Measurements from ENCODE around the gene SLC36A3.
A peak's percentile ranks its signal among the peaks of the same experiment; 100 is the strongest.

SLC36A3 gene

DNA sequence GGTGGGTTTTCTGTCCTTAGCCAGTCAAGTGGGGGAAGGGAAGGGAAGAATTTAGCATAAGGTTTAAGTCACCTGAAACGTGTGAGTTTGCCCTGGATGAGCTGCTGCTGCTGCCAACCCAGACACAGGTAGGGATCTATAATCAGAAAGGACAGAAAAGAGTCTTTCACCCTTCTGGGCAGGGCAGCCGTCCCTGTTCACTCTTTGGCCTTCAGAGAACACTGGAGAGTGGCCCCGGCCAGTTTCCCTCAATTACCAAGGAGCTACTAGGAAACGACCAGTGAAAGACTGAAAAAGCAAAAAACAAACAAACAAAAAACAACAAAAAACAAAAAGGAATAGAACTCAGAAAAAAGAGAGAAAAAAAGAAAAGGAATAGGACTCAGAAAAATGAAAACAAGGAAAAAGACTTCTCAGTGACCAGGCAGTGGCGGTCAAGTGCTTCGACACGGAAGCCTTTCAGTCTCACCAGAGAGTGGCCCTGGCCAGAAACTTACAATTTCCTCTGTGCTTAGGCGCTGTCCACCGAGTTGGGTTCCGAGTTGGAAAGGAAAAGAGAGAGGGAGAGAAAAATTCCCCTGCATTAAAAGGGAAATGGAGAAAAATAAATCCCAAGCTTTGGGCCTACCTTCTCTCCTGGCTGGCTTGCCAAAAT, 53.1 kb downstream of the SLC36A3 start:
- no peaks in the 10 kb centered on the region for H3K36me3 ChIP-seq
- TF ChIP-seq, protein P1, sequence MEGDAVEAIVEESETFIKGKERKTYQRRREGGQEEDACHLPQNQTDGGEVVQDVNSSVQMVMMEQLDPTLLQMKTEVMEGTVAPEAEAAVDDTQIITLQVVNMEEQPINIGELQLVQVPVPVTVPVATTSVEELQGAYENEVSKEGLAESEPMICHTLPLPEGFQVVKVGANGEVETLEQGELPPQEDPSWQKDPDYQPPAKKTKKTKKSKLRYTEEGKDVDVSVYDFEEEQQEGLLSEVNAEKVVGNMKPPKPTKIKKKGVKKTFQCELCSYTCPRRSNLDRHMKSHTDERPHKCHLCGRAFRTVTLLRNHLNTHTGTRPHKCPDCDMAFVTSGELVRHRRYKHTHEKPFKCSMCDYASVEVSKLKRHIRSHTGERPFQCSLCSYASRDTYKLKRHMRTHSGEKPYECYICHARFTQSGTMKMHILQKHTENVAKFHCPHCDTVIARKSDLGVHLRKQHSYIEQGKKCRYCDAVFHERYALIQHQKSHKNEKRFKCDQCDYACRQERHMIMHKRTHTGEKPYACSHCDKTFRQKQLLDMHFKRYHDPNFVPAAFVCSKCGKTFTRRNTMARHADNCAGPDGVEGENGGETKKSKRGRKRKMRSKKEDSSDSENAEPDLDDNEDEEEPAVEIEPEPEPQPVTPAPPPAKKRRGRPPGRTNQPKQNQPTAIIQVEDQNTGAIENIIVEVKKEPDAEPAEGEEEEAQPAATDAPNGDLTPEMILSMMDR (IDR thresholded peaks at IDR 0.05; ENCODE audit: low read depth, low read length), result no peak
- DNase-seq, result no peak
- no peaks in the 10 kb centered on the region for H3K9me3 ChIP-seq (ENCODE audit: severe bottlenecking)
- H3K27ac ChIP-seq, result no peak overlapping the region
- no peaks in the 10 kb centered on the region for H3K27me3 ChIP-seq (ENCODE audit: insufficient read depth, low read depth, severe bottlenecking)
- no peak overlapping the region for H3K4me3 ChIP-seq (ENCODE audit: low read depth, low read length)

DNA sequence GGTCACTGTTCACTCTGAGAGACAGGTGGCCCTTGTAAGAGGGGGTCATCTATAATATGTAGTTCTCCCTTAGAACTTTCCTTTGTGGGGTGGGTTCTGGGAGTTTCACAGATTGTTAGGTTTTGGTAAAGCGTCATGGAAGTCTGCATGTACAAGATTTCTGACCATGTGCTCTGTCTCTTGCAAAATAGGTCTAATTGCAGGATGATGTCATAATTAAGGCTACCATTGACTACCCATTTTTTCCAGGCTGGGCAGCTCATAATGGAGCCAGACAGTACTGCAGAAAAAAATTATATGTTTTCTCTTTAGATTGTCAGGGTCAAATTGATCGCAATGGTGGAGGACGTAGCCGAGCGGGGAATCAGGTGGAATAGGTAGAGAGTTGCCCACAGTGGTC, 54.3 kb downstream of the SLC36A3 start:
- H3K9me3 ChIP-seq (ENCODE audit: severe bottlenecking), result no peaks in the 10 kb centered on the region

DNA sequence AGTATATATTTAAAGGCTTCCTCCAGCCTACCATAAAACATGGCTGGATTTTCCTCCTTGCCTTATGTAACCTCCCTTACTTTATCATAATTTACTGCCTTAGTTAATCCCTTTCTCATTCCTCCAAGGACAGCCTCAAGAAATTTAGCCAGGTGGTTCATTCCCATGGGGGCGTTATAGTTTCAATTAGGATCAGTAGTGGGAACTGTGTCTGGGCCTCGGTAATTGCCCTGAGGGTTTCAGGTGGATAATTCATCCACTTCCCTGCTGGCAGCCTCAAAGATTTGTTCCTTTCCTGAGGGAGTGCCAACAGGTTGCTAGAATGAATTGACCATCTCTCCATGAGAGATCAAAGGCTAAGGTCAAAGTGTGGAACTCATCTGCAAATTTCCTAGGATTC, 54.9 kb downstream of the SLC36A3 start:
- TF ChIP-seq, protein P1 (IDR thresholded peaks at IDR 0.05; ENCODE audit: low read depth, low read length), result no peak
- H3K36me3 ChIP-seq, result no peaks in the 10 kb centered on the region
- H3K27ac ChIP-seq, result no peak overlapping the region
- H3K27me3 ChIP-seq (ENCODE audit: insufficient read depth, low read depth, severe bottlenecking), result no peaks in the 10 kb centered on the region
- no peak overlapping the region for H3K4me3 ChIP-seq (ENCODE audit: low read depth, low read length)
- peak; percentile 47 for DNase-seq
- no peaks in the 10 kb centered on the region for H3K9me3 ChIP-seq (ENCODE audit: severe bottlenecking)

More for the DNA sequence above, 54.3 kb downstream of the SLC36A3 start:
- TF ChIP-seq, protein P1 (IDR thresholded peaks at IDR 0.05; ENCODE audit: low read depth, low read length), result no peak
- Histone ChIP-seq H3K27ac (no peak overlapping the region), H3K36me3 (no peaks in the 10 kb centered on the region), H3K4me3 (ENCODE audit: low read depth, low read length) (no peak overlapping the region), H3K27me3 (ENCODE audit: insufficient read depth, low read depth, severe bottlenecking) (no peaks in the 10 kb centered on the region)
- no peak for DNase-seq

DNA sequence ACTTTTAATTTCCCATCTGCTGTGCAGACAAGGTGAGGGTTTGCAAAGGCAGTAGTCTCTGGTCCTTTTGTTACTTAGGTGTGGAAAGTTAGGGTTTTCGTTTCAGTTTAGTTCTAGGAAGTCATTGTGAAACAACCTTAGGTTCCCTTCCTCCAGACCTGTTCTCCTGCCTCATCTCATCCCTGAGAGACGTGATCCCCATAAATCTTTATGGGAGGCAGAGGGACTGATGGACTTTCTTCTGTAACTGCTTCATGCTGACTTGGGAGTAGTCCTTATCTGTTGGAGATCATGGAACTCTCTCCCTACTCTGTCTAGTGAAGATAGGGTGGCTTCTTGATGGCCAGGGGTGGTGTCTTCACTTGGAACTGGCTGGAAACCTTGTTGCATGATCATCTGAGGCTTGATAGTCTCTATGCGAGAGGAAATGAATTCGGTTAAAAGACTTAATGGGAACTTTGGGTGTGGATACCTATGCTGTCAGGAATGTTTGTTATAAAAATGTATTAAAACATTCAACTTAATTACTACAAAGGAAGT, 57.8 kb downstream of the SLC36A3 start:
- DNase-seq, result no peak
- no peaks in the 10 kb centered on the region for H3K27me3 ChIP-seq (ENCODE audit: insufficient read depth, low read depth, severe bottlenecking)
- no peak overlapping the region for H3K27ac ChIP-seq
- no peaks in the 10 kb centered on the region for H3K9me3 ChIP-seq (ENCODE audit: severe bottlenecking)
- TF ChIP-seq, protein P1 (IDR thresholded peaks at IDR 0.05; ENCODE audit: low read depth, low read length), result no peak
- H3K4me3 ChIP-seq (ENCODE audit: low read depth, low read length), result no peak overlapping the region
- H3K36me3 ChIP-seq, result no peaks in the 10 kb centered on the region

DNA sequence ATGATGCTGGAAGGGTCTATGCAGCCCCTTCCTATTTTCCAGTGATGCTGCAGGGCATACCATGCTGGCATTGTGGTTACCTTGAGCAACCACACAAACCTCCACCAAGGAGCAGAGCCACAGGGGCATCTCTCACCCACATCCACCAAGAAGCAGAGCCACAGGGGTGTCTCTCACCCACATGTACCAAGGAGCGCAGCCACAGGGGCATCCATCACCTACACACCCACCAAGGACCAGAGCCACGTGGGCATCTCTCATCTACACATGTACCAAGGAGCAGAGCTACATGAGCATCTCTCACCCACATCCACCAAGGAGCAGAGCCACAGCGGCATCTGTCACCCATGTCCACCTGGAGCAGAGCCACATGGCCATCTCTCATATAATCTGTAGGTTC, 59.4 kb downstream of the SLC36A3 start:
- H3K36me3 ChIP-seq, result no peaks in the 10 kb centered on the region
- H3K27ac ChIP-seq, result no peak overlapping the region
- H3K4me3 ChIP-seq (ENCODE audit: low read depth, low read length), result no peak overlapping the region
- TF ChIP-seq, protein P1 (IDR thresholded peaks at IDR 0.05; ENCODE audit: low read depth, low read length), result no peak
- no peaks in the 10 kb centered on the region for H3K27me3 ChIP-seq (ENCODE audit: insufficient read depth, low read depth, severe bottlenecking)
- no peaks in the 10 kb centered on the region for H3K9me3 ChIP-seq (ENCODE audit: severe bottlenecking)
- no peak for DNase-seq

DNA sequence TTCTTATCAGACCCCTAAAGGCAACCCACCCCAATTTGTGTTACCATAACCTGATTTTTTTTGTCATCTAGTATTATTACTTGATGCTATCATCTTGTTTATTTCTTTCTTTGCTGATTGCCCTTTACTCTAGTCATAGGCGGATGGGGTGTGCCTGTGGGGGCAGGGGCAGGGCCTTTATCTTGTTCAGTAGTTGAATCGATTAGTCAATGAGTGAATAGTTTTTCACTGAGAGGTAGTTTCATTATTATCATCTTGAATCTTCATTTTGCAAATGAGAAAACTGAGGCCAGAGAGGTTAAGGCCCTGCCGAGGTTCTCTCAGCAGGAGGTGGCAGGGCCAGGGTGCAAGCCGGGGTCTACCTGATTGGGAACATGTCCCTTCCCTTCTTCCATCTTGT, 60.0 kb downstream of the SLC36A3 start:
- H3K4me3 ChIP-seq (ENCODE audit: low read depth, low read length), result no peak overlapping the region
- TF ChIP-seq, protein P1 (IDR thresholded peaks at IDR 0.05; ENCODE audit: low read depth, low read length), result no peak
- H3K27ac ChIP-seq, result no peak overlapping the region
- no peak for DNase-seq
- no peaks in the 10 kb centered on the region for H3K27me3 ChIP-seq (ENCODE audit: insufficient read depth, low read depth, severe bottlenecking)
- H3K36me3 ChIP-seq, result no peaks in the 10 kb centered on the region
- H3K9me3 ChIP-seq (ENCODE audit: severe bottlenecking), result no peaks in the 10 kb centered on the region
